B cell (primary cell): ENCODE results near the gene ARSA. TPM values are rescaled to one million over a fixed set of nuclear protein-coding genes. Genes with fewer than 3 reads are reported as not detected.

Experiments
- ATAC-seq: fragments of 200-7000 bp; cut with Tn5 transposase; one replicate; pipeline ENCODE4 v1.10.0; 2021; ENCODE audit warnings: low read depth, mild to moderate bottlenecking, moderate number of reproducible peaks, moderate library complexity
- CTCF ChIA-PET: fragments of 350-600 bp; sonication (Branson Sonifier 250); formaldehyde crosslinking; loops from one replicate; lab custom pipeline; 2021; ENCODE audit warnings: antibody characterized with exemption, inconsistent platforms; lab: Charles Lee
- POLR2A ChIA-PET: fragments of 350-600 bp; sonication (Branson Sonifier 250); formaldehyde crosslinking; loops from one replicate; lab custom pipeline; 2021; ENCODE audit warnings: antibody characterized with exemption; lab: Charles Lee
- DNase-seq: peaks from one replicate; pipeline ENCODE4 v3.0.0; 2013
- H2AFZ ChIP-seq: 2 replicates; pipeline ENCODE4 v1.6.1; 2012; ENCODE audit warnings: mild to moderate bottlenecking, low read depth, low read length; ENCODE audit not compliant: insufficient read depth, poor library complexity, severe bottlenecking
- H3K27ac ChIP-seq, 2 donors: 1 replicate in 1 of 2; 2 replicates in 1 of 2; pipeline ENCODE4 v1.5.1; 2012 to 2013; ENCODE audit warnings: low read length in 2 of 2, mild to moderate bottlenecking in 2 of 2, moderate library complexity in 1 of 2
- H3K27me3 ChIP-seq, 4 experiments: fragments of 200-600 bp in 1 of 4; sonication (generic) in 1 of 4; replicated peaks in 1 of 4; 1 replicate in 2 of 4; 2 replicates in 2 of 4; pipeline versions ENCODE4 v1.6.1 to v1.7.0; 2013 to 2016; ENCODE audit warnings: low read length in 3 of 4, mild to moderate bottlenecking in 2 of 4, mixed read lengths in 1 of 4, moderate library complexity in 1 of 4; ENCODE audit not compliant: insufficient read depth in 4 of 4, control insufficient read depth in 3 of 4; ENCODE audit errors: control extremely low read depth in 1 of 4
- H3K36me3 ChIP-seq, 2 experiments: replicated peaks in 1 of 2; 1 replicate in 1 of 2; 2 replicates in 1 of 2; pipeline versions ENCODE4 v1.6.1 to v1.7.1; 2013; ENCODE audit warnings: low read length in 1 of 2; ENCODE audit not compliant: insufficient read depth in 2 of 2, control insufficient read depth in 1 of 2; ENCODE audit errors: control extremely low read depth in 1 of 2, extremely low read depth in 1 of 2
- H3K4me1 ChIP-seq, 2 donors: fragments of 200-600 bp in 1 of 2; sonication (generic) in 1 of 2; 1 replicate in 1 of 2; 2 replicates in 1 of 2; pipeline versions ENCODE4 v1.5.1 to v1.6.1; 2013 to 2017; ENCODE audit warnings: low read length in 2 of 2; ENCODE audit not compliant: control insufficient read depth in 2 of 2, insufficient read depth in 2 of 2
- H3K4me2 ChIP-seq: replicated peaks from 2 replicates; pipeline ENCODE3; 2012; ENCODE audit warnings: mild to moderate bottlenecking, low read depth, low read length; ENCODE audit not compliant: poor library complexity, severe bottlenecking
- H3K4me3 ChIP-seq, 5 experiments: fragments of 200-600 bp in 1 of 5; sonication (generic) in 1 of 5; 1 replicate in 3 of 5; 2 replicates in 2 of 5; pipeline versions ENCODE4 v1.5.1 to v1.7.0; 2011 to 2016; ENCODE audit warnings: low read length in 4 of 5, mild to moderate bottlenecking in 4 of 5, low read depth in 2 of 5, control low read depth in 1 of 5, moderate library complexity in 1 of 5; ENCODE audit not compliant: insufficient read depth in 1 of 5; ENCODE audit errors: control extremely low read depth in 1 of 5, extremely low read depth in 1 of 5
- H3K79me2 ChIP-seq: fragments of 200-600 bp; sonication (generic); one replicate; pipeline ENCODE4 v1.6.0; 2016; ENCODE audit warnings: low read length; ENCODE audit not compliant: control insufficient read depth, insufficient read depth
- H3K9ac ChIP-seq: fragments of 200-600 bp; sonication (generic); 2 replicates; pipeline ENCODE4 v1.6.1; 2017; ENCODE audit warnings: mild to moderate bottlenecking, low read length, moderate library complexity
- H3K9me3 ChIP-seq, 3 donors: one replicate each; pipeline versions ENCODE4 v1.6.1 to v1.7.1; 2013; ENCODE audit warnings: low read length in 2 of 3; ENCODE audit not compliant: control insufficient read depth in 2 of 3, insufficient read depth in 1 of 3; ENCODE audit errors: control extremely low read depth in 1 of 3
- H4K20me1 ChIP-seq: 2 replicates; pipeline ENCODE4 v1.6.0; 2012; ENCODE audit warnings: mild to moderate bottlenecking, low read length; ENCODE audit not compliant: insufficient read depth, control insufficient read depth, poor library complexity, severe bottlenecking
- H3K27ac Mint-ChIP-seq: one replicate; pipeline ENCODE4 v1.8.0; 2021; ENCODE audit warnings: mixed read lengths
- H3K27me3 Mint-ChIP-seq: one replicate; pipeline ENCODE4 v1.8.0; 2021; ENCODE audit warnings: mixed read lengths
- H3K4me1 Mint-ChIP-seq: one replicate; pipeline ENCODE4 v1.8.0; 2021; ENCODE audit warnings: mixed read lengths
- H3K4me3 Mint-ChIP-seq: one replicate; pipeline ENCODE4 v1.8.0; 2021; ENCODE audit warnings: mixed read lengths
- H3K9me3 Mint-ChIP-seq: one replicate; pipeline ENCODE4 v1.8.0; 2022; ENCODE audit warnings: mixed read lengths; ENCODE audit not compliant: insufficient read depth
- EZH2 ChIP-seq: IDR thresholded peaks from 2 replicates; pipeline ENCODE4 v1.6.1; 2012; ENCODE audit warnings: borderline replicate concordance, low read depth, mild to moderate bottlenecking, moderate library complexity, low read length; ENCODE audit not compliant: insufficient read depth, poor library complexity, severe bottlenecking
- WGBS: methylation state at CpG from one replicate; pipeline ENCODE4 v1.1.5; 2013; ENCODE audit warnings: missing lambda C conversion rate; ENCODE audit not compliant: insufficient coverage; 5-methylcytosine and 5-hydroxymethylcytosine counted together
- intact Hi-C: fragments of 100-400 bp; cut with micrococcal nuclease; formaldehyde crosslinking; loops from one replicate; pipeline ENCODE4 v1.10.0; 2022
- polyA plus RNA-seq: library from polyadenylated mRNA; depleted of rRNA; stranded (reverse); fragments of >200 nt; gene quantifications from 2 replicates; pipeline ENCODE4 v1.2.3, GENCODE V29; 2012
- total RNA-seq, 2 donors: library from RNA; stranded (reverse); fragments of 120-200 nt in 1 of 2; gene quantifications; 1 replicate in 1 of 2; 2 replicates in 1 of 2; pipeline versions ENCODE4 v1.2.3 to v1.2.4, GENCODE V29; 2013 to 2022
- TF ChIP-seq, protein P1 (sequence below): fragments of 200-600 bp; IDR thresholded peaks from one replicate; pipeline ENCODE4 v1.8.0; 2022; ENCODE audit warnings: antibody characterized with exemption, mild to moderate bottlenecking

The ARSA gene
- total and polyA plus RNA-seq, 2 donors (not counting 1 experiment from before 2014, with no cell fraction given): 82.0 to 128 TPM

DNA sequence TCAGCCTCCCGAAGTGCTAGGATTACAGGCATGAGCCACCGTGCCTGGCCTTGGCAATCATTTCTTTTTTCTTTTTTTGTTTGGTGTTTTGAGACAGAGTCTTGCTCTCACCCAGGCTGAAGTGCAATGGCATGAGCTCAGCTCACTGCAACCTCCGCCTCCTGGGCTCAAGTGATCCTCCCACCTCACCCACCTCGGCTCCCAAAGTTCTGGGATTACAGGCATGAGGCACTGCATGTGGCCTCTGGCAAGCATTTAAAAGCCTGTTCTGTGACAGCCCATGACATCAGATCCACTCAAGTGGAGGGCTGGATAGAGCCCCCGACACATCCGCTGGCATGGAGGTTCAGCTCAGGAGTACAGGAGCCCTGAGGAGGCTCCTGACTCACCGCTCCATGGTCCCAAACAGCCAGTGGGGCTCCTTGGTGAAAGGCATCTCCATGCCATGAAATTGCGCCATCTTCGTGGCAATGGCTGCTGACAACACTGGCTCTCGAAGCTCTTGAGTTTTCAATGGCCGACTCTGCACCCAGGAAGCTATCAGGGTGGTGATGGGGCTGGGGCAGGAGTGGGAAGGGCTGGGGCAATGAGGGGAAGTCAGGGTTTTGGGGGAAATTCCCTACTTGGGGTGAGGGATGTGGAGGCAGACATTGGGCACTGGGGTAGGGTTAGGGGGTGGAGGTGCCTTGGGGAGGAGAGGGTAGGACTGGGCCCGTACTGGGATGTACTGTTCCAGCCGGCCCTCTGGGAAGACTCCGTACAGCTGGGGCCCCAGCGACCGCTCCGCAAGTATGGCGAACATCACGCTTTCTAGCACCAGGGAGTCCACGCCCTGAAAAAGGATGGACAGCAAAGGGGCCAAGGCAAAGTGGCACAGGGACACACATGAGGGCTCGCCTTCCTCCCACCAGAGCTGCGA, 46.7 kb downstream of the ARSA start:
- Histone ChIP-seq H3K9me3 (no peaks in the 10 kb centered on the region), H3K27me3 (no peaks in the 10 kb centered on the region), H2AFZ (no peak overlapping the region), H3K27ac (peak overlapping the region; percentile 54 to 96), H3K4me2 (peak overlapping the region; percentile 84), H3K79me2 (peaks cover 12% of the 10 kb centered on the region), H3K4me1 (peaks cover 14 to 25% of the 10 kb centered on the region in 2 donors), H3K36me3 (peaks cover 0 to 17% of the 10 kb centered on the region in 2 experiments), H3K9ac (peak overlapping the region; percentile 84), H4K20me1 (peaks cover 25% of the 10 kb centered on the region), H3K4me3 (peak overlapping the region in 4 of 5 experiments; percentile 71 to 91 (median 82))
- ATAC-seq (no peak), DNase-seq (no peak)
- 98% methylated on average over 20 of the region's 22 CpGs for WGBS
- Mint-ChIP-seq H3K4me1 (peaks cover 28% of the 10 kb centered on the region), H3K4me3 (peak overlapping the region; percentile 86), H3K27ac (peak overlapping the region; percentile 10), H3K27me3 (no peaks in the 10 kb centered on the region), H3K9me3 (no peaks in the 10 kb centered on the region)
- ChIA-PET CTCF (interaction anchor here (0.8 to 1.9 kb wide), 3 partner anchors 33 to 55 kb away, joined by 3 to 5 read pairs (median 5); partner anchors contain the start of gene SCO2), POLR2A (interaction anchor here (0.7 to 1.5 kb wide), 3 partner anchors 15 to 41 kb away, joined by 4 read pairs; no protein-coding TSS in a partner anchor)
- intact Hi-C loops: loop anchor here (5.0 kb wide), 1 partner anchor 329 kb away; the partner anchor contains the start of gene HDAC10
- TF ChIP-seq, protein P1, sequence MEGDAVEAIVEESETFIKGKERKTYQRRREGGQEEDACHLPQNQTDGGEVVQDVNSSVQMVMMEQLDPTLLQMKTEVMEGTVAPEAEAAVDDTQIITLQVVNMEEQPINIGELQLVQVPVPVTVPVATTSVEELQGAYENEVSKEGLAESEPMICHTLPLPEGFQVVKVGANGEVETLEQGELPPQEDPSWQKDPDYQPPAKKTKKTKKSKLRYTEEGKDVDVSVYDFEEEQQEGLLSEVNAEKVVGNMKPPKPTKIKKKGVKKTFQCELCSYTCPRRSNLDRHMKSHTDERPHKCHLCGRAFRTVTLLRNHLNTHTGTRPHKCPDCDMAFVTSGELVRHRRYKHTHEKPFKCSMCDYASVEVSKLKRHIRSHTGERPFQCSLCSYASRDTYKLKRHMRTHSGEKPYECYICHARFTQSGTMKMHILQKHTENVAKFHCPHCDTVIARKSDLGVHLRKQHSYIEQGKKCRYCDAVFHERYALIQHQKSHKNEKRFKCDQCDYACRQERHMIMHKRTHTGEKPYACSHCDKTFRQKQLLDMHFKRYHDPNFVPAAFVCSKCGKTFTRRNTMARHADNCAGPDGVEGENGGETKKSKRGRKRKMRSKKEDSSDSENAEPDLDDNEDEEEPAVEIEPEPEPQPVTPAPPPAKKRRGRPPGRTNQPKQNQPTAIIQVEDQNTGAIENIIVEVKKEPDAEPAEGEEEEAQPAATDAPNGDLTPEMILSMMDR: no peak
- TF ChIP-seq EZH2: no peak
